Activated B cell treated with CpG ODN at 0.5 μM for 24 hours (primary cell): ENCODE measurements around the gene SLC18A3. TPM values are rescaled to one million over a fixed set of nuclear protein-coding genes. Genes with fewer than 3 reads are reported as not detected.

Experiments
- ATAC-seq: fragments of 200-7000 bp; cut with Tn5 transposase; one replicate; pipeline ENCODE4 v1.10.0; 2021; ENCODE audit warnings: low read depth, mild to moderate bottlenecking, moderate library complexity
- CTCF ChIA-PET: fragments of 350-600 bp; sonication (Branson Sonifier 250); formaldehyde crosslinking; loops from one replicate; lab custom pipeline; 2021; ENCODE audit warnings: antibody characterized with exemption; lab: Charles Lee
- POLR2A ChIA-PET: fragments of 350-600 bp; sonication (Branson Sonifier 250); formaldehyde crosslinking; loops from one replicate; lab custom pipeline; 2021; ENCODE audit warnings: antibody characterized with exemption; lab: Charles Lee
- DNase-seq: peaks from one replicate; pipeline ENCODE4 v3.0.0; 2022
- H3K27ac Mint-ChIP-seq: one replicate; pipeline ENCODE4 v1.8.0; 2020; ENCODE audit warnings: mixed read lengths
- H3K27me3 Mint-ChIP-seq: one replicate; pipeline ENCODE4 v1.8.0; 2021; ENCODE audit warnings: mixed read lengths
- H3K36me3 Mint-ChIP-seq: one replicate; pipeline ENCODE4 v1.8.0; 2021; ENCODE audit warnings: low read depth, mixed read lengths
- H3K4me1 Mint-ChIP-seq: one replicate; pipeline ENCODE4 v1.8.0; 2021; ENCODE audit warnings: mixed read lengths
- H3K4me3 Mint-ChIP-seq: one replicate; pipeline ENCODE4 v1.8.0; 2020; ENCODE audit warnings: mild to moderate bottlenecking, mixed read lengths
- H3K9me3 Mint-ChIP-seq: one replicate; pipeline ENCODE4 v1.8.0; 2020; ENCODE audit warnings: mixed read lengths
- intact Hi-C: fragments of 100-400 bp; cut with micrococcal nuclease; formaldehyde crosslinking; loops from one replicate; pipeline ENCODE4 v1.15.1; 2024
- total RNA-seq: library from RNA; stranded (reverse); gene quantifications from 2 replicates; pipeline ENCODE4 v1.2.3, GENCODE V29; 2022
- TF ChIP-seq, protein P1 (sequence below): fragments of 200-600 bp; IDR thresholded peaks from one replicate; pipeline ENCODE4 v1.8.0; 2022; ENCODE audit warnings: antibody characterized with exemption, mild to moderate bottlenecking

SLC18A3 gene
- total RNA-seq, 1 donor from 2014 or later = not detected

DNA sequence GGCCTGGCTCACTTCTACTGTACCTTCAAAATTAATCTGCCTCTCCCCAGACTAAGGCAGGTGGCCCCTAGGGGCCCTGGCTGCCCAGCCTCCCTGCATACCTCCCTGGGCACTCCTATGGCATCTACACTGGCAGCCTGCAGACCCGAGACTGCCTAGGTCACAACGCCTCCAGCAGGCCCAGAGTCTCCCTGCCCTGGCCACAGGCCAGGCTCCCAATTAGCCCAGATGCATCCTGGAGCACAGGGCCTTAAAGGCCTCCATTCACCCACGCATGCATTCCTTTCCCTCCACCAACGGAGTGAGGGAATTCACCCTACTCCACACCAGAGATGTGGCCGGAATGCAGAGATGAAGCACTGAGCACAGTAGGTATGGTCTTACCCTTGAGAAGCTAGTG lies 5.6 kb downstream of the SLC18A3 start:
- Mint-ChIP-seq H3K9me3 (no peaks in the 10 kb centered on the region), H3K27me3 (peaks cover 85% of the 10 kb centered on the region), H3K27ac (no peak overlapping the region), H3K4me1 (peaks cover 15% of the 10 kb centered on the region), H3K36me3 (no peaks in the 10 kb centered on the region), H3K4me3 (no peak overlapping the region)
- TF ChIP-seq, protein P1, sequence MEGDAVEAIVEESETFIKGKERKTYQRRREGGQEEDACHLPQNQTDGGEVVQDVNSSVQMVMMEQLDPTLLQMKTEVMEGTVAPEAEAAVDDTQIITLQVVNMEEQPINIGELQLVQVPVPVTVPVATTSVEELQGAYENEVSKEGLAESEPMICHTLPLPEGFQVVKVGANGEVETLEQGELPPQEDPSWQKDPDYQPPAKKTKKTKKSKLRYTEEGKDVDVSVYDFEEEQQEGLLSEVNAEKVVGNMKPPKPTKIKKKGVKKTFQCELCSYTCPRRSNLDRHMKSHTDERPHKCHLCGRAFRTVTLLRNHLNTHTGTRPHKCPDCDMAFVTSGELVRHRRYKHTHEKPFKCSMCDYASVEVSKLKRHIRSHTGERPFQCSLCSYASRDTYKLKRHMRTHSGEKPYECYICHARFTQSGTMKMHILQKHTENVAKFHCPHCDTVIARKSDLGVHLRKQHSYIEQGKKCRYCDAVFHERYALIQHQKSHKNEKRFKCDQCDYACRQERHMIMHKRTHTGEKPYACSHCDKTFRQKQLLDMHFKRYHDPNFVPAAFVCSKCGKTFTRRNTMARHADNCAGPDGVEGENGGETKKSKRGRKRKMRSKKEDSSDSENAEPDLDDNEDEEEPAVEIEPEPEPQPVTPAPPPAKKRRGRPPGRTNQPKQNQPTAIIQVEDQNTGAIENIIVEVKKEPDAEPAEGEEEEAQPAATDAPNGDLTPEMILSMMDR = no peak
- POLR2A ChIA-PET = no interaction called here
- ATAC-seq (no peak), DNase-seq (no peak)
- intact Hi-C loops = no loop called here
- CTCF ChIA-PET = no interaction called here

DNA sequence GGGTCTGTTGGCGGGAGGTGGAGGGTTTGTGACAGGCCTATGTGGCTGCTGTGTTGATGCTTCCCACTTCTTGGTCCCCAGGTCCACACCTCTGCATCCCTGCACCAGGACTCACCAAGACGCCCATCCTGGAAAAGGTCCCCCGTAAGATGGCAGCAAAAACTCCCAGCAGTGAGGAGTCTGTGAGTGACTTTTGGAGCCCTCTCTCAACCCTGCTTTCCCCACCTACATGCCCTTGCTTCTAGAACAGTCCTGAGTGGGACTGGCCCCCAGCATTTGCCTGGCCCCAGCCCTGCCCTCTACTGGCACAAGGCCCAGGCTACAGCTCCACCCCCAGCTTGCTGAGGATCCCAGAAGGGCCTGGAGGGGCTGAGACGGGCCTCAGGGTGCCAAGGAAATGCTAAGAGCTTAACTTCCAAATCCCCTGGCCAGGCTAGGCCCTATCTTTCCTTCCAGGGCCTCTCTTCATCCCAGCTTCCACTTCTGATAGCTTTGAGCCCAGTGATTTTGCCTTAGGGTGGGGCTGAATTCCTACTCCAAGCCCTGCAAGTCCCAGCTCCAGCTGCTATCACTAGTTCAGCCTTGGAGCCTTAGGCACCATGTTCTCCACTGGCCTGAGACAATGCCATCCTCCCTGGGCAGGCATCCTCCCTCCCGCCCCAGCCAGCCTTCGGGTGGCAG lies 6.5 kb downstream of the SLC18A3 start:
- Mint-ChIP-seq H3K27ac (no peak overlapping the region), H3K4me3 (no peak overlapping the region), H3K4me1 (peaks cover 15% of the 10 kb centered on the region), H3K27me3 (peaks cover 78% of the 10 kb centered on the region), H3K36me3 (no peaks in the 10 kb centered on the region), H3K9me3 (no peaks in the 10 kb centered on the region)
- CTCF ChIA-PET = interaction anchor here (0.7 kb wide), 1 partner anchor 23 kb away, joined by 3 read pairs; no protein-coding TSS in a partner anchor
- ATAC-seq = no peak
- DNase-seq = no peak
- intact Hi-C loops = no loop called here
- POLR2A ChIA-PET = no interaction called here
- TF ChIP-seq, protein P1 = no peak

DNA sequence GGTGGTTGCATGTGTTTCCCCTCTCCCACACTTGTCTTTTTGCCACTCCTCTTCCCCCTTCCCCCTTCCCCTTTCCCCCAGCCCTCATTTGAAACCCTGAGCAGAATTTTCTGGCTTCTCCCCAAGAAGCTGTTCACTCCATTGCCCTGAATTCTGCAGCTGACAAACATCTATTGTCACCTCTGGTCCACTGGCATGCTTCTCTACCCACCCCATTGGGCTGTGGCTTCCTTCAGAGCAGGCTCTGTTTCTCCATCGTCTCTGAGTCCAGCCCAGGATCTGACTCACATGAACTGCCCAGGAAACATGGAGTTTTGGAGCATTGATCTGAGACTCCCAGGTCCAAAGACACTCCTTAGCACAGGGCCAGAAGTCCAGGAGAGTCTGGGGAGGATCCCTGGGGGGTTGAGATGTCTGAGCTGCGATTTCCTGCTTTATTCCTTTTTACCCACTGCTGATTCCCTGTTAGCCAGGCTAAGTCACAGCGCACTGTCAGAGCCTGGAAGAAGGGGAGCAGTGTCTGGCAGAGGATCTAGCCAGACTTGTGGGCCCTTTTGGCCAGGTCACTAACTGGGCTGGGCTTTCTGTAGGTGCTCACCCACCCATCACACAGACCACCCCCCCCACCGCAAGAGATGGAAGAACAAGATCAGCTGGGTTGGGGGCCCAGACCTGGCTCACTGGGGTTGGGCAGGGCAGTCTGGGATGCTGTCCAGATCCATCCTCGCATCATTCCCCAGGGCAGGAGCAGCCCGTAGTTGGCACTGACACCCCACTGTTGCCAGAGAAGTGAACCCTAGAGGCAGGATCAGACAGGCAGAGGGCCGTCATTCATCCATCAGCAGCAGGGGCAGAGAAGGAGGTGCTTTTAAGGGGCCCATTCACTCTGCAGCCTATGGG lies 7.3 kb downstream of the SLC18A3 start:
- Mint-ChIP-seq H3K27ac (no peak overlapping the region), H3K4me1 (peaks cover 14% of the 10 kb centered on the region), H3K27me3 (peaks cover 70% of the 10 kb centered on the region), H3K9me3 (no peaks in the 10 kb centered on the region), H3K4me3 (no peak overlapping the region), H3K36me3 (no peaks in the 10 kb centered on the region)
- POLR2A ChIA-PET = no interaction called here
- DNase-seq (no peak), ATAC-seq (no peak)
- intact Hi-C loops = no loop called here
- CTCF ChIA-PET = interaction anchor here (0.7 kb wide), 1 partner anchor 24 kb away, joined by 3 read pairs; no protein-coding TSS in a partner anchor
- TF ChIP-seq, protein P1 = no peak

DNA sequence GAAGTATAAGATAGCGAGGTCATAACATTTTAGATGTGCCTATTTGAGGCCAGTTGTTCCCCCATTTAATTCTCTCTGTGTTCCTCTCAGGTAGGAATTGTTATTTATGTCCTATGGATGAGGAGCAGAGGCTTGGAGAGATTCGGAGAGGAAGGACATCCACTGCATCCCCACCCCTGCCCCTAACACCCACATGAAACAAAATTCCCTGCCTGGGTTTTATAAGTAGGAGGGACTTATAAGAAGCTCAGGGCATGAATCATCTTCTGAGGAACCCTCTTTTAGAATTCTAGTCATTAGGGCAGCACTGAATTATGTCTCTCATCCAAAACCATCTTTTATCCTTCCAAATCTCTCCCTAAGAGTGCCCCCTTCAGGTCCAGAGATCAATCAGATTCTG lies 8.7 kb downstream of the SLC18A3 start:
- ChIA-PET CTCF (no interaction called here), POLR2A (no interaction called here)
- H3K9me3 Mint-ChIP-seq = no peaks in the 10 kb centered on the region
- no peak overlapping the region for H3K4me3 Mint-ChIP-seq
- intact Hi-C loops = no loop called here
- H3K4me1 Mint-ChIP-seq = peaks cover 6% of the 10 kb centered on the region
- H3K36me3 Mint-ChIP-seq = no peaks in the 10 kb centered on the region
- H3K27me3 Mint-ChIP-seq = peaks cover 57% of the 10 kb centered on the region
- H3K27ac Mint-ChIP-seq = no peak overlapping the region
- DNase-seq (no peak), ATAC-seq (no peak)
- TF ChIP-seq, protein P1 = no peak

DNA sequence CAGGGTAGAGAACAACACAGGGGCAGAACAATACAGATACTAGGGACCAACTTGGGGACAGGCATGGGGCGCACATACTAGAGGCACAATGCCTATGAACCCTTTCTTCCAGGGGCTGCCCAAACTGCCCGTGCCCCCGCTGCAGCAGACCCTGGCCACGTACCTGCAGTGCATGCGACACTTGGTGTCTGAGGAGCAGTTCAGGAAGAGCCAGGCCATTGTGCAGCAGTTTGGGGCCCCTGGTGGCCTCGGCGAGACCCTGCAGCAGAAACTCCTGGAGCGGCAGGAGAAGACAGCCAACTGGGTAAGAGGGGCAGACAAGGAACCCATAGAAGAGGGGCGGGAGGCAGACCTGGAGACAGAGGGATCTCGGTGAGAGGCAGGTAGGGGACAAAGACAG lies 9.5 kb downstream of the SLC18A3 start:
- peaks cover 2% of the 10 kb centered on the region for H3K4me1 Mint-ChIP-seq
- CTCF ChIA-PET = no interaction called here
- H3K9me3 Mint-ChIP-seq = no peaks in the 10 kb centered on the region
- DNase-seq (no peak), ATAC-seq (no peak)
- POLR2A ChIA-PET = no interaction called here
- TF ChIP-seq, protein P1 = no peak
- peaks cover 53% of the 10 kb centered on the region for H3K27me3 Mint-ChIP-seq
- intact Hi-C loops = no loop called here
- no peaks in the 10 kb centered on the region for H3K36me3 Mint-ChIP-seq
- no peak overlapping the region for H3K4me3 Mint-ChIP-seq
- no peak overlapping the region for H3K27ac Mint-ChIP-seq
